SK-N-MC (cell line): ENCODE results near the gene TACC2.

Experiments used
- EZH2 ChIP-seq: fragments of 200-600 bp; sonication (generic); IDR thresholded peaks from one replicate; pipeline ENCODE4 v1.6.1; 2017; ENCODE audit warnings: antibody characterized with exemption
- FOXP2 ChIP-seq: optimal IDR thresholded peaks from 2 replicates; pipeline ENCODE3; 2011; ENCODE audit warnings: mild to moderate bottlenecking, moderate library complexity; ENCODE audit not compliant: insufficient read depth; ENCODE audit errors: extremely low read length, control extremely low read depth
- POLR2AphosphoS5 ChIP-seq: IDR thresholded peaks from 2 replicates; pipeline ENCODE4 v1.6.1; 2012; ENCODE audit warnings: mild to moderate bottlenecking, low read depth, low read length, borderline replicate concordance

- no peak for TF ChIP-seq POLR2AphosphoS5
- TF ChIP-seq EZH2: no peak
- TF ChIP-seq FOXP2: no peak
Measured at GRCh38 chr10:122047560-122047959, 58.6 kb downstream of the TACC2 start.
